Smooth muscle cell (in vitro differentiated cells): ENCODE data around the gene PNPLA1. TPM values are rescaled to one million over a fixed set of nuclear protein-coding genes. Genes with fewer than 3 reads are reported as not detected.

ENCODE experiments used
- DNase-seq: peaks from one replicate; lab custom pipeline; 2025; ENCODE audit not compliant: unreplicated experiment; lab: John Stamatoyannopoulos, UW
- H2AFZ ChIP-seq: fragments of 200-600 bp; sonication (generic); 2 replicates; pipeline ENCODE4 v1.6.0; 2016; ENCODE audit warnings: antibody characterized with exemption, low read depth, mild to moderate bottlenecking
- H3F3A ChIP-seq: fragments of 200-600 bp; sonication (generic); 2 replicates; pipeline ENCODE4 v1.6.0; 2017; ENCODE audit warnings: antibody characterized with exemption, low read depth
- H3K27ac ChIP-seq: fragments of 200-600 bp; sonication (generic); 2 replicates; pipeline ENCODE4 v1.5.1; 2016; ENCODE audit warnings: low read depth, mild to moderate bottlenecking
- H3K27me3 ChIP-seq: fragments of 200-600 bp; sonication (generic); 2 replicates; pipeline ENCODE4 v1.6.1; 2016; ENCODE audit warnings: low read depth, mild to moderate bottlenecking
- H3K36me3 ChIP-seq: fragments of 200-600 bp; sonication (generic); 2 replicates; pipeline ENCODE4 v1.5.1; 2016; ENCODE audit warnings: low read depth
- H3K4me1 ChIP-seq: fragments of 200-600 bp; sonication (generic); 2 replicates; pipeline ENCODE4 v1.5.1; 2016; ENCODE audit warnings: low read depth
- H3K4me2 ChIP-seq: fragments of 200-600 bp; sonication (generic); 2 replicates; pipeline ENCODE4 v1.6.0; 2016; ENCODE audit warnings: mild to moderate bottlenecking
- H3K4me3 ChIP-seq: fragments of 200-600 bp; sonication (generic); 2 replicates; pipeline ENCODE4 v1.5.1; 2016; ENCODE audit warnings: mild to moderate bottlenecking
- H3K79me2 ChIP-seq: fragments of 200-600 bp; sonication (generic); 2 replicates; pipeline ENCODE4 v1.6.0; 2016; ENCODE audit warnings: low read depth, mild to moderate bottlenecking
- H3K9ac ChIP-seq: fragments of 200-600 bp; sonication (generic); 2 replicates; pipeline ENCODE4 v1.6.0; 2016; ENCODE audit warnings: low read depth
- H3K9me3 ChIP-seq: fragments of 200-600 bp; sonication (generic); replicated peaks from 2 replicates; pipeline ENCODE4 v1.5.1; 2016; ENCODE audit warnings: low read depth
- H4K20me1 ChIP-seq: fragments of 200-600 bp; sonication (generic); 2 replicates; pipeline ENCODE4 v1.6.0; 2016; ENCODE audit warnings: low read depth
- WGBS: methylation state at CpG from one replicate; pipeline ENCODE4 v1.1.7; 2016; ENCODE audit warnings: low lambda C conversion rate; 5-methylcytosine and 5-hydroxymethylcytosine counted together
- polyA plus RNA-seq: library from polyadenylated mRNA; unstranded; fragments of >200 nt; fragmentation: Nextera tagmentation; extraction: Ambion mirVana; gene quantifications from 2 replicates; pipeline ENCODE4 v1.2.1, GENCODE V29; 2016
- total RNA-seq: library from RNA; depleted of rRNA; stranded (reverse); fragments of >200 nt; gene quantifications from 2 replicates; pipeline ENCODE4 v1.2.3, GENCODE V29; 2014
- TF ChIP-seq, protein P1 (sequence below): fragments of 200-600 bp; sonication (generic); IDR thresholded peaks from 2 replicates; pipeline ENCODE4 v1.5.1; 2017; ENCODE audit warnings: borderline replicate concordance, mild to moderate bottlenecking, antibody characterized with exemption; ENCODE audit not compliant: insufficient read depth, poor library complexity, severe bottlenecking

The PNPLA1 gene, protein sequence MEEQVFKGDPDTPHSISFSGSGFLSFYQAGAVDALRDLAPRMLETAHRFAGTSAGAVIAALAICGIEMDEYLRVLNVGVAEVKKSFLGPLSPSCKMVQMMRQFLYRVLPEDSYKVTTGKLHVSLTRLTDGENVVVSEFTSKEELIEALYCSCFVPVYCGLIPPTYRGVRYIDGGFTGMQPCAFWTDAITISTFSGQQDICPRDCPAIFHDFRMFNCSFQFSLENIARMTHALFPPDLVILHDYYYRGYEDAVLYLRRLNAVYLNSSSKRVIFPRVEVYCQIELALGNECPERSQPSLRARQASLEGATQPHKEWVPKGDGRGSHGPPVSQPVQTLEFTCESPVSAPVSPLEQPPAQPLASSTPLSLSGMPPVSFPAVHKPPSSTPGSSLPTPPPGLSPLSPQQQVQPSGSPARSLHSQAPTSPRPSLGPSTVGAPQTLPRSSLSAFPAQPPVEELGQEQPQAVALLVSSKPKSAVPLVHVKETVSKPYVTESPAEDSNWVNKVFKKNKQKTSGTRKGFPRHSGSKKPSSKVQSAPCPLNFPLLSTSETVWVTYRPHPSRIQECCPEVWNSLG
- total RNA-seq (0.09 TPM in 1 of 2 replicates, not detected in the other), polyA plus RNA-seq (not detected in 2 replicates)

DNA sequence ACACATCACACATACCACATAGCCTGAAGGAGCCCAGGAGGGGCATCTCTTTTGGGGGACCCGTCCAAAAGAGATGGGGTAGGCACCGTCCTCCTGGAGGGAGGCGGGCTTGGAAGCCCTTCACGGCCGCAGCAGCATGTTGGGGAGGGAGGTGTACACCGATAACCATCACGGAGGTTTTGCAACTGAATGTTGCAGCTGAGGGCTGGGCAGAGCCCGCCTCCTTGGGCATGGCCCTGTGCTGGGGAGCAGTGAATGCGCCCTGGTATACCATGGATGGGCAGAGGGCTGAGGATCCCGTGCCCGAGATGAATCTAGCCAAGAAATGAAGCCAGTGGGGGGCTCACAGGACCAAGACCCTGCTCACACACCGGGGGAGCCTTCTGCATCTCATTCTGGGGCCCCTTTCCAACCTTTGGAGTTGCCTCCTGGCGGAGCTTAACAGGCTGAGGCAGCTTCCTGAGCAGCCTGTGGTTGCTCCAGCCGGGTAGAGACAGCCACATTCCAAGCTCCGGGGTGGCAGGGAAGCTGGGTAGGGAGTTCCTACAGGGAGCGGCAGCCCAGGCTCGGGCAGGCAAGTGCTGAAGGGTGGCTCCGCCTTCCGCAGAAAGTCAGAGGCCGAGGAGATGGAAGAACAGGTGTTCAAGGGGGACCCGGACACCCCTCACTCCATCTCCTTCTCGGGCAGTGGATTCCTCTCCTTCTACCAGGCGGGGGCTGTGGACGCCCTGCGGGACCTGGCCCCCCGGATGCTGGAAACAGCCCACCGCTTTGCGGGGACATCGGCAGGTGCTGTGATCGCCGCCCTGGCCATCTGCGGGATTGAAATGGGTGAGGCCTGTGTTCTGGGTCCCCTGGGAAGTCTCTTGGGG is at the start of gene PNPLA1:
Gene PNPLA1 (plus strand): TSS at position 227 of the 872 bp plus-strand sequence. CDS start 400 bp downstream, at position 627.
- Histone ChIP-seq H3K4me3 (no peak within 1 kb of the TSS), H3K27ac (no peak within 1 kb of the TSS), H3K79me2 (no peaks in the 10 kb centered on the region), H3F3A (no peaks in the 10 kb centered on the region), H4K20me1 (no peaks in the 10 kb centered on the region), H3K4me1 (no peaks in the 10 kb centered on the region), H3K9ac (no peak within 1 kb of the TSS), H2AFZ (no peak within 1 kb of the TSS), H3K9me3 (no peaks in the 10 kb centered on the region), H3K36me3 (no peaks in the 10 kb centered on the region), H3K4me2 (no peak within 1 kb of the TSS), H3K27me3 (no peaks in the 10 kb centered on the region)
- DNase-seq = no peak
- 87% methylated on average over 32 of the region's 32 CpGs for WGBS
- TF ChIP-seq, protein P1, sequence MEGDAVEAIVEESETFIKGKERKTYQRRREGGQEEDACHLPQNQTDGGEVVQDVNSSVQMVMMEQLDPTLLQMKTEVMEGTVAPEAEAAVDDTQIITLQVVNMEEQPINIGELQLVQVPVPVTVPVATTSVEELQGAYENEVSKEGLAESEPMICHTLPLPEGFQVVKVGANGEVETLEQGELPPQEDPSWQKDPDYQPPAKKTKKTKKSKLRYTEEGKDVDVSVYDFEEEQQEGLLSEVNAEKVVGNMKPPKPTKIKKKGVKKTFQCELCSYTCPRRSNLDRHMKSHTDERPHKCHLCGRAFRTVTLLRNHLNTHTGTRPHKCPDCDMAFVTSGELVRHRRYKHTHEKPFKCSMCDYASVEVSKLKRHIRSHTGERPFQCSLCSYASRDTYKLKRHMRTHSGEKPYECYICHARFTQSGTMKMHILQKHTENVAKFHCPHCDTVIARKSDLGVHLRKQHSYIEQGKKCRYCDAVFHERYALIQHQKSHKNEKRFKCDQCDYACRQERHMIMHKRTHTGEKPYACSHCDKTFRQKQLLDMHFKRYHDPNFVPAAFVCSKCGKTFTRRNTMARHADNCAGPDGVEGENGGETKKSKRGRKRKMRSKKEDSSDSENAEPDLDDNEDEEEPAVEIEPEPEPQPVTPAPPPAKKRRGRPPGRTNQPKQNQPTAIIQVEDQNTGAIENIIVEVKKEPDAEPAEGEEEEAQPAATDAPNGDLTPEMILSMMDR = no peak

DNA sequence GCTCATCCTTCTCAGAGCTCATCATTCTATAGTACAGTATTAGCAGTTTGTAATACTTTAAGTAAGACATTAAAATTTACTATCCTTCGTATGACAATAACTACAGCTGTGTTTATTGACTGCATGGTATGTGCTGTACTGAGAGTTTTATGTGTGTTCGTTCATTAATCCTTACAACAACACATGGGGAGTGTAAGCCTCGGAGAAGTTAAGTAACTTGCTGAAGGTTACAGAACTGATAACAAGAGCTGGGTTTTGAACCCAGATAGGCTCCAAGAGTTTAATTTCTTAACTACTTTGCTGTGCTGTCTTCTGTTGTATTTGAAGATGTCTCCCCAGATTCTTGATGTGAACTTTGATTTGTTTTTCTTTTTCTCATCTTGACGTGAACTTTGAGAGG is 49.6 kb upstream of the PNPLA1 start:
- H2AFZ ChIP-seq = no peak overlapping the region
- no peak for DNase-seq
- H3K4me1 ChIP-seq = no peaks in the 10 kb centered on the region
- WGBS = 51% methylated on average over 4 of the region's 4 CpGs
- H3K36me3 ChIP-seq = peaks cover 26% of the 10 kb centered on the region
- no peaks in the 10 kb centered on the region for H3K9me3 ChIP-seq
- TF ChIP-seq, protein P1 = no peak
- H3K79me2 ChIP-seq = peaks cover 5% of the 10 kb centered on the region
- no peaks in the 10 kb centered on the region for H3K27me3 ChIP-seq
- H3K4me3 ChIP-seq = no peak overlapping the region
- H3K4me2 ChIP-seq = no peak overlapping the region
- peaks cover 74% of the 10 kb centered on the region for H4K20me1 ChIP-seq
- no peak overlapping the region for H3K27ac ChIP-seq
- no peak overlapping the region for H3K9ac ChIP-seq
- H3F3A ChIP-seq = peaks cover 4% of the 10 kb centered on the region

DNA sequence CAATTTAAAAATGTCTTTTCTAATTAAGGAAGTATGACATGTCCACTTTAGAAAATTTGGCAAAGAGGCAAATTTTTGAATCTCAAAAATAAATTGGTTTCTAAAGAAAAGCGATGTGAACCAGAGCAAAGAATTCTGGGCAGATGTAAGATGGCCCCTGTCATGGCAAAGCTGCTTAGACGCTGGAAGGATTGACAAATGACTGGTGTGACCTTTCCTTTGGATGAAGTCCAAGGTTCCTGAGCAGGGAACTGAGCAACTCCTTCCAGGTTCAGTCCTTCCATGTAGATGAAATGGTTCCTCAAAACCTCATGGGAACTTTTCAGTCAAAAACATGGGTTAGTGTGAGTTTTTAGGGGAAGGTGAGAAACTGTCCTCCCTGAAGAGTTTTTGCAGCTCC is 48.2 kb upstream of the PNPLA1 start:
- H3K4me1 ChIP-seq = no peaks in the 10 kb centered on the region
- DNase-seq = no peak
- H3K36me3 ChIP-seq = peaks cover 29% of the 10 kb centered on the region
- H2AFZ ChIP-seq = no peak overlapping the region
- no peaks in the 10 kb centered on the region for H3K9me3 ChIP-seq
- H3K4me2 ChIP-seq = no peak overlapping the region
- TF ChIP-seq, protein P1 = no peak
- H3K4me3 ChIP-seq = no peak overlapping the region
- H3F3A ChIP-seq = no peaks in the 10 kb centered on the region
- no peak overlapping the region for H3K9ac ChIP-seq
- H3K79me2 ChIP-seq = peaks cover 5% of the 10 kb centered on the region
- peaks cover 68% of the 10 kb centered on the region for H4K20me1 ChIP-seq
- 96% methylated on average over 2 of the region's 2 CpGs for WGBS
- H3K27ac ChIP-seq = no peak overlapping the region
- H3K27me3 ChIP-seq = no peaks in the 10 kb centered on the region
